ENCODE data around the gene TJP2.

GRCh38 chr9:69195668-69196067, 21.6 kb downstream of the TJP2 start:
- TF ChIP-seq POLR2AphosphoS5 (IDR thresholded peaks at IDR 0.05; ENCODE audit: insufficient read depth, low read depth, low read length) (no peak), MYC (IDR thresholded peaks at IDR 0.05; ENCODE audit: low read depth, low read length) (no peak), JUN (IDR thresholded peaks at IDR 0.05; ENCODE audit: borderline replicate concordance, insufficient read depth, insufficient read length, low read depth) (no peak)
- TF ChIP-seq, protein P1, sequence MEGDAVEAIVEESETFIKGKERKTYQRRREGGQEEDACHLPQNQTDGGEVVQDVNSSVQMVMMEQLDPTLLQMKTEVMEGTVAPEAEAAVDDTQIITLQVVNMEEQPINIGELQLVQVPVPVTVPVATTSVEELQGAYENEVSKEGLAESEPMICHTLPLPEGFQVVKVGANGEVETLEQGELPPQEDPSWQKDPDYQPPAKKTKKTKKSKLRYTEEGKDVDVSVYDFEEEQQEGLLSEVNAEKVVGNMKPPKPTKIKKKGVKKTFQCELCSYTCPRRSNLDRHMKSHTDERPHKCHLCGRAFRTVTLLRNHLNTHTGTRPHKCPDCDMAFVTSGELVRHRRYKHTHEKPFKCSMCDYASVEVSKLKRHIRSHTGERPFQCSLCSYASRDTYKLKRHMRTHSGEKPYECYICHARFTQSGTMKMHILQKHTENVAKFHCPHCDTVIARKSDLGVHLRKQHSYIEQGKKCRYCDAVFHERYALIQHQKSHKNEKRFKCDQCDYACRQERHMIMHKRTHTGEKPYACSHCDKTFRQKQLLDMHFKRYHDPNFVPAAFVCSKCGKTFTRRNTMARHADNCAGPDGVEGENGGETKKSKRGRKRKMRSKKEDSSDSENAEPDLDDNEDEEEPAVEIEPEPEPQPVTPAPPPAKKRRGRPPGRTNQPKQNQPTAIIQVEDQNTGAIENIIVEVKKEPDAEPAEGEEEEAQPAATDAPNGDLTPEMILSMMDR (IDR thresholded peaks at IDR 0.05; ENCODE audit: extremely low read depth in 1 of 2, insufficient read depth in 1 of 2, low read depth in 1 of 2, low read length in 2 of 2): no peak

All from endothelial cell of umbilical vein (primary cell).